ENCODE results near the gene CD3E. TPM values are rescaled to one million over a fixed set of nuclear protein-coding genes. Genes with fewer than 3 reads are reported as not detected.

Gene CD3E
- polyA plus RNA-seq, 6 donors from 2014 or later = 0.73 to 2.9 (median 1.7) TPM

- DNase-seq (no peak), ATAC-seq (ENCODE audit: low read depth in 2 of 2) (no peak)
- H3K4me3 Mint-ChIP-seq = peak overlapping the region in 4 of 8 donors; percentile 1 to 75 (median 18)
- peak overlapping the region in 1 of 6 donors; percentile 31 for H3K27ac Mint-ChIP-seq
- no peaks in the 10 kb centered on the region for H3K27me3 Mint-ChIP-seq
- H3K36me3 Mint-ChIP-seq = peaks cover 0 to 4% of the 10 kb centered on the region in 2 donors
- peaks cover 0 to 2% (median 0%) of the 10 kb centered on the region in 7 donors for H3K9me3 Mint-ChIP-seq
- peaks cover 50 to 89% (median 68%) of the 10 kb centered on the region in 3 donors for H3K4me1 Mint-ChIP-seq
Observed at GRCh38 chr11:118318581-118319336, 14.2 kb downstream of the CD3E start.

DNA sequence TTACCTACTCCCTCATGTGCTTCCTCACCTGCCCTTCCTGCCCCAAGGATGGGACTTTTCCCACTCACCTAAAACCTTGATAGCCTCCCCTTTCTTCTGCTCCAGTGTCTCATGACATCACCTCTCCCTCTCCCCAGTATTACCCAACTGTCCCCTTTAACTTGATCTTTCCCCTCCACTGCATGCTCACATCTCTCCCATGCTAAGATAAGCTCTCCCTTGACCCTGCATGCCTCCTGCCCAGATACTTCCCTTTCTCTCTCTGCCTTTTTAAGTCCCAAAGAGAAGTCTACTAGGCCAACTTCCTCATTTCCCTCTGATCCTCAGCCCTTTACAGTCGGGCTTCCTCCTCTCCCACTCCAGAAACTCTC, 14.8 kb downstream of the CD3E start:
- no peaks in the 10 kb centered on the region for H3K27me3 Mint-ChIP-seq
- H3K27ac Mint-ChIP-seq = peak overlapping the region; percentile 6 to 44 (median 21)
- ATAC-seq (ENCODE audit: low read depth in 2 of 2) (no peak), DNase-seq (no peak)
- peaks cover 0 to 2% (median 0%) of the 10 kb centered on the region in 7 donors for H3K9me3 Mint-ChIP-seq
- H3K36me3 Mint-ChIP-seq = peaks cover 0 to 4% of the 10 kb centered on the region in 2 donors
- H3K4me1 Mint-ChIP-seq = peaks cover 50 to 89% (median 68%) of the 10 kb centered on the region in 3 donors
- H3K4me3 Mint-ChIP-seq = peak overlapping the region in 6 of 8 donors; percentile 1 to 75 (median 30)

DNA sequence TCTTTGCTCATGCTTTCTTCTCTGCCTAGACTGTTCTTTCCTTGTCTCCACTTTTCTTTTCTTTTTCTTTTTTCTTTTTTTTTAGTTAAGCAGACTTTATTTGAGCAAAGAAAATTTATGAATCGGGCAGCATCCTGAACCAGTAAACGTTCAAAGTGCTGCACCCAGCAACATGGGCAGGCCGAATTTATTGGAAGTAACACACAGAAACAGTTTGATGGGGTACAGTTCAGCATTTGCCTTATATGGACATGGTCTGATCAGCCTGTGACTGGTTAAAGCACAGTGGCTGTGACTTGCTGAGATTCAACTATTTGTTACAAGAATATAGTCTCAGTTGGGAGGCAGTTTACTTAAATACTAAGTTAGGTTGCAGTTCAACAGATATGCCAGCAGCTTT, 16.0 kb downstream of the CD3E start:
- Mint-ChIP-seq H3K4me1 (peaks cover 47 to 85% (median 63%) of the 10 kb centered on the region in 3 donors), H3K36me3 (peaks cover 0 to 4% of the 10 kb centered on the region in 2 donors), H3K9me3 (peaks cover 0 to 2% (median 0%) of the 10 kb centered on the region in 7 donors), H3K27me3 (peaks cover 0 to 4% (median 3%) of the 10 kb centered on the region in 3 donors), H3K27ac (peak overlapping the region in 4 of 6 donors; percentile 11 to 95 (median 58)), H3K4me3 (peak overlapping the region in 3 of 8 donors; percentile 5 to 7 (median 5))
- no peak for ATAC-seq (ENCODE audit: low read depth in 2 of 2)
- DNase-seq = no peak

DNA sequence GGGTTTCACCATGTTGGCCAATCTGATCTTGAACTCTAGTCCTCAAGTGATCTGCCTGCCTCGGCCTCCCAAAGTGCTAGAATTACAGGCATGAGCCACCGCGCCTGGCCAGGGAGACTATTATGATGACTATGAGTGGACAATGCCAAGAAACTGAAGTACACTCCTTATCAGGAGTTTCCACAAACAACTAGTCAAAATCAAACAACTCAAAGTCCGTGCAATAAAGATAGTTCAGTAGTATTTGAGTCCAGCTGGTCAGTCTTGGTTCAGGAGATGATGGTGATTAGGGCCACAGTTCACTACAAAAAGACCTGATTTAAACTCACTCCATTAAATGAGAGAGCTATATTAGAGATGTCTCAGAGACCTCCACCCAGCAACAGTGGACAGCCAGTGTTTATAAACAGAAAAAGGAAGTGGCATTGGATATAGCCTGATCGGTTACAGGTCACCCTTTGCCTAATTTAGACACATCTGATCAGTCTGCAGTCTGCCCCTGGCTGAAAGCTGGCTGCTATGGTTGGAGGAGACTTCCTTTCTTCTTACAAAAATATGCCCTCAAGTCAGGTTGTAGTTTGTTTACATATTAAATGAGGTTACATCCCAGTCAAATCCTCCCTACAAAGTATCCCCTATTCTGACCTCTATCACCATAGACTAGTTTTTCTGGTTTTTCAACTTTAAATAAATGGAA, 17.0 kb downstream of the CD3E start:
- DNase-seq = no peak
- H3K27me3 Mint-ChIP-seq = peaks cover 0 to 12% (median 8%) of the 10 kb centered on the region in 3 donors
- peak overlapping the region in 7 of 8 donors; percentile 29 to 74 (median 69) for H3K4me3 Mint-ChIP-seq
- H3K4me1 Mint-ChIP-seq = peaks cover 37 to 75% (median 53%) of the 10 kb centered on the region in 3 donors
- H3K9me3 Mint-ChIP-seq = peaks cover 0 to 2% (median 0%) of the 10 kb centered on the region in 7 donors
- peaks cover 0 to 4% of the 10 kb centered on the region in 2 donors for H3K36me3 Mint-ChIP-seq
- ATAC-seq (ENCODE audit: low read depth in 2 of 2) = peak; percentile 60 to 69
- H3K27ac Mint-ChIP-seq = peak overlapping the region; percentile 52 to 93 (median 82)

DNA sequence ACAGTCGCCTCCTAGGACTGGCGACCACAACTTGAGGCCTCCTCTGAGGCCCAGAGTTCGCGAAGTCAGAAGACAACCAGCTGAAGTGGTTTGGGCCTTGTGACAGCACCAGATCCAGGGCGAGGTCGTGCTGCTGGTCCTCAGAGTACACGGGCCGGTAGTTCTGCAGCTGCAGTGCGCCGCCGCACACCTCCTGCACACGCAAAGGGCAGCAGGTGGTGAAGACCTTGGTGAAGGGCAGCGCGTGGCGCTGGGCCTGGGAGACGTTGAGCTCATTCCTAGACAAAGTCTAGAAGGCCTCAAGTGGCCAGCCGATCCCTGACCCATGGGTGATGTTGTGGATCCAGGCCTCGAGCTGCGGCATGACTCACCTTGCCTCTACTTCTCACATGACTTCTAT, 18.2 kb downstream of the CD3E start:
- H3K4me1 Mint-ChIP-seq = peaks cover 27 to 63% (median 43%) of the 10 kb centered on the region in 3 donors
- DNase-seq (no peak), ATAC-seq (ENCODE audit: low read depth in 2 of 2) (no peak)
- peaks cover 0 to 4% of the 10 kb centered on the region in 2 donors for H3K36me3 Mint-ChIP-seq
- H3K27ac Mint-ChIP-seq = peak overlapping the region in 3 of 6 donors; percentile 11 to 89 (median 52)
- H3K27me3 Mint-ChIP-seq = peaks cover 0 to 12% (median 8%) of the 10 kb centered on the region in 3 donors
- peak overlapping the region in 2 of 8 donors; percentile 22 to 65 for H3K4me3 Mint-ChIP-seq
- H3K9me3 Mint-ChIP-seq = peaks cover 0 to 2% (median 0%) of the 10 kb centered on the region in 7 donors

- peaks cover 15 to 38% (median 28%) of the 10 kb centered on the region in 3 donors for H3K4me1 Mint-ChIP-seq
- H3K36me3 Mint-ChIP-seq = peaks cover 0 to 4% of the 10 kb centered on the region in 2 donors
- ATAC-seq (ENCODE audit: low read depth in 2 of 2) = no peak
- no peak for DNase-seq
- H3K27ac Mint-ChIP-seq = peak overlapping the region in 1 of 6 donors; percentile 63
- H3K9me3 Mint-ChIP-seq = peaks cover 0 to 2% (median 0%) of the 10 kb centered on the region in 7 donors
- peaks cover 0 to 12% (median 8%) of the 10 kb centered on the region in 3 donors for H3K27me3 Mint-ChIP-seq
- H3K4me3 Mint-ChIP-seq = no peak overlapping the region
Observed at GRCh38 chr11:118325283-118325682, 20.8 kb downstream of the CD3E start.

- H3K4me3 Mint-ChIP-seq = no peak overlapping the region
- ATAC-seq (ENCODE audit: low read depth in 2 of 2) (no peak), DNase-seq (no peak)
- H3K36me3 Mint-ChIP-seq = no peaks in the 10 kb centered on the region
- peaks cover 0 to 5% (median 0%) of the 10 kb centered on the region in 3 donors for H3K4me1 Mint-ChIP-seq
- H3K27ac Mint-ChIP-seq = no peak overlapping the region
- peaks cover 0 to 12% (median 8%) of the 10 kb centered on the region in 3 donors for H3K27me3 Mint-ChIP-seq
- H3K9me3 Mint-ChIP-seq = peaks cover 0 to 2% (median 0%) of the 10 kb centered on the region in 7 donors
Observed at GRCh38 chr11:118328745-118329144, 24.2 kb downstream of the CD3E start.

DNA sequence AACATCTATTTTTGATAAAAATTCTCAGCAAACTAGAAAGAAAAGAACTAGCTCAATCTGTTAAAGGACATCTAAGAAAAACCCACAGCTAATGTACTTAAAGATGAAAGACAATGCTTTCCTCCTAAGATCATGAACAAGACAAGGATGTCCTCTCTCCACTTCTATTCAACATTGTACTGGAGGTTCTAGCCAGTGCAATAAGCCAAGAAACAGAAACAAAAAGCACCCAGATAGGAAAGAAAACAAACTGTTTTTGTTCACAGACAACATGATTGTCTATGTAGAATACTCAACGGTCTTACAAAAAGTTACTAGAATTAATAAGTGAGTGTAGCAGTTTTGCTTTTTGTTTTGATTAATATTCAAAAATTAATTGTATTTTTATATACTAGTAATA, 30.2 kb downstream of the CD3E start:
- no peak overlapping the region for H3K27ac Mint-ChIP-seq
- ATAC-seq (ENCODE audit: low read depth in 2 of 2) = no peak
- no peak for DNase-seq
- no peak overlapping the region for H3K4me3 Mint-ChIP-seq
- peaks cover 0 to 4% (median 0%) of the 10 kb centered on the region in 3 donors for H3K27me3 Mint-ChIP-seq
- H3K4me1 Mint-ChIP-seq = peaks cover 5 to 11% (median 8%) of the 10 kb centered on the region in 3 donors
- H3K9me3 Mint-ChIP-seq = no peaks in the 10 kb centered on the region
- H3K36me3 Mint-ChIP-seq = no peaks in the 10 kb centered on the region

DNA sequence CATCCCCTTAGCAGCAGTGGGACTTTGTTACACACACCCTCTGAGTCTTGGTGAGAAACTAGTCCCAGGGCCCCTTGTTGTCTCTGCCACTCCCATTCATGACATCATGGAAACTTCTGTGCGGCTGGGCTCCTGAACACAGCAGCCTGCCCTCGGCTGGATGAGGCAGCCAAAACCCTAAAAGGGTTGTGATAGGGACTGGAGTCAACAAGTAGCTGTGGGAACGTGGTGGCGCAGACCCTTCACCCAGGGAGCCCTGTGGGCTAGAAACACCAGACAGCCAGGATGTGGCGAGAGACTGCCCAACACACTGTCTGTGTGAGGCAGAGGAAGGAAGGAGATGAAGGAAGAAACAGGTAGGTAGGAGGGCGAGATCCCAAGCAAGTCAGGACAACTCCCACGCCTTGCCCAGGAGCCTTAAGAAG, 34.1 kb downstream of the CD3E start:
- ATAC-seq (ENCODE audit: low read depth in 2 of 2) = no peak
- Mint-ChIP-seq H3K36me3 (no peaks in the 10 kb centered on the region), H3K27me3 (peaks cover 0 to 4% (median 4%) of the 10 kb centered on the region in 3 donors), H3K4me1 (peaks cover 5 to 11% (median 8%) of the 10 kb centered on the region in 3 donors), H3K27ac (peak overlapping the region in 1 of 6 donors; percentile 53), H3K4me3 (peak overlapping the region in 2 of 8 donors; percentile 2 to 50), H3K9me3 (peaks cover 0 to 1% (median 0%) of the 10 kb centered on the region in 7 donors)
- DNase-seq = no peak

DNA sequence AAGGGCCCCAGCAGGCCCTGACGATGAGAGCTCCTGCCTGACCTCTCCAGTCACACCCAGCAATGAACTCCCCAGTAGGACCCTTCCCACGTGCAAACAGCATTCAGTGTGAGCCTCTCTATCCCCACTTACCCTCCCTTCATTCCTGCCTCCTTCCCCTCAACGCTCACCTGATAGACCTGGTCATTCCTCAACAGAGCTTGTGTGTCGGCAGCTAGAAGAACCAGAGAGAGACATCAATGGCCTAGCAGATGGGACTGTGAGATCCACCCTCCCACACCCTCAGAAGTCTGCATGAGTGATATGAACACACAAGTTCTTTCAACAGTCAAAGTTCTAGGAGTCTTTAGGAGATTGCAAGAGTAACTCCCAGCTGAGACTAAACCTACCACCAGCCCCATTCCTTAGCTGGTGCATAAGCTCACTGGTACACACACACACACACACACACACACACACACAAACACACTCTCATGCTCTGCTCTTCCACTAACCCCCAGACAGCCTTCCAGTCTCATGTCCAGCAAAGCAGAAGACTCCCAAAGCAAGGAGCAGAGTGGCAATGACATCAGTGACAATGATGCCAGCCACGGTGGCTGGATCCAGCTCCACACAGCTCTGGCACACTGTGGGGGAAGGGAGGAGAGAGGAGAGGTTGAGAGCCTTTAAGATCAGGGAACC, 34.9 kb downstream of the CD3E start:
- peaks cover 5 to 11% (median 8%) of the 10 kb centered on the region in 3 donors for H3K4me1 Mint-ChIP-seq
- DNase-seq (no peak), ATAC-seq (ENCODE audit: low read depth in 2 of 2) (no peak)
- H3K27me3 Mint-ChIP-seq = peaks cover 3 to 4% (median 4%) of the 10 kb centered on the region in 3 donors
- H3K27ac Mint-ChIP-seq = peak overlapping the region in 2 of 6 donors; percentile 26 to 49
- H3K4me3 Mint-ChIP-seq = peak overlapping the region in 1 of 8 donors; percentile 25
- H3K36me3 Mint-ChIP-seq = no peaks in the 10 kb centered on the region
- peaks cover 0 to 3% (median 0%) of the 10 kb centered on the region in 7 donors for H3K9me3 Mint-ChIP-seq

GRCh38 chr11:118340449-118340848, 35.9 kb downstream of the CD3E start:
- no peak overlapping the region for H3K4me3 Mint-ChIP-seq
- ATAC-seq (ENCODE audit: low read depth in 2 of 2) (no peak), DNase-seq (no peak)
- H3K9me3 Mint-ChIP-seq = peaks cover 0 to 3% (median 0%) of the 10 kb centered on the region in 7 donors
- H3K36me3 Mint-ChIP-seq = no peaks in the 10 kb centered on the region
- H3K27ac Mint-ChIP-seq = peak overlapping the region in 1 of 6 donors; percentile 37
- peaks cover 12 to 13% (median 13%) of the 10 kb centered on the region in 3 donors for H3K27me3 Mint-ChIP-seq
- H3K4me1 Mint-ChIP-seq = peaks cover 8 to 13% (median 8%) of the 10 kb centered on the region in 3 donors

- ATAC-seq (ENCODE audit: low read depth in 2 of 2) = no peak
- Mint-ChIP-seq H3K4me3 (no peak overlapping the region), H3K27ac (no peak overlapping the region), H3K27me3 (peaks cover 15 to 19% (median 18%) of the 10 kb centered on the region in 3 donors), H3K9me3 (peaks cover 0 to 4% (median 0%) of the 10 kb centered on the region in 7 donors), H3K36me3 (no peaks in the 10 kb centered on the region), H3K4me1 (peaks cover 8 to 16% (median 10%) of the 10 kb centered on the region in 3 donors)
- no peak for DNase-seq
Observed at GRCh38 chr11:118341261-118341660, 36.7 kb downstream of the CD3E start.

All from naive B cell (primary cell).